HG03060 (cell line): ENCODE results near the gene HOXA9.

Experiments
- ATAC-seq: cut with Tn5 transposase; IDR thresholded peaks from one replicate; pipeline ENCODE4 v1.9.1; 2021; ENCODE audit warnings: low read depth, moderate number of reproducible peaks; ENCODE audit not compliant: unreplicated experiment

HOXA9 gene

DNA sequence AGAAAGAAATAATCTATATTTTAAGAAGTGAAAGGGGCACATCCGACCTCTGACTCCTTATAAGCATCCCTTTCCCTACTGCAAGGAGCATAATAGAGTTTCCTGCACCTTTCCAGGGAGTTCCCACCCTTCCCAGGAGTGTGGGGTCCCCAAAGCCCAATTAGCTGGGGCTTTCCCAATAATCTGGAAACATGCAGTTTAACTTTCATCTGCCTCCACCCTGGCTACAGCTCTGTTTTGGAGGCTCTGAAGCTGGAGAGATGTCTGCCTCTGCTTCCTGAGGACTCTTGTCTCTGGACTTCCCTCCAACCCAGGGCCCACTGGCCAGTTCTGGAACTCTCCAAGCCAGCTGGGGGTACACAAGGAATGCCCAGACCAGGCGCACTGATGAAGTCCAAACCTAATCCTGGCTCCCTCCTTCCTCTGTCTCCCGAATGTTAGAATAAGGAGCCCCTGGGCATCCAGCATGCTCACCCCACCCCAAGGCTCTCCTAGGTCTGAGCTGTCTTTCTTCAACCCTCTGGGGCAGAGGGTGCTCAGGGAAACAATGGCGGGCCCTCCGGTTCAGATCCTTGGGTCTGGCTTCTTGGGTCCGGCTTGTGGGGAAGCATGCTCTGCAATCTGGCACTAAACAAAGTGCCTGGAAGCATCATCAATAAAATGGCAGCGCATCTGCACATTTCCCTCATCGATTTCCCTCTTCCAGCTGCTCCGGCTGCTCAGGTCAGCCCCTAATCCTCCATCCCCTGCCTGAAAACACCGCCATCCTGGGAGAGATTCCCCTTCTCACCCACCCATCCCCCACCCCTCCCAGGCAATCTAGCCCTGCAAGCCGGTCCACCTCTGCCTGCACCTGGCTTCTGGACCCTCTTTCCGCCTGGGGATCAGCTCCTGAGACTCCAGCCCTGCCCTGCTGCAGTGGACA lies 48.1 kb downstream of the HOXA9 start:
- no peak for ATAC-seq

GRCh38 chr7:27116031-27116961 lies 49.0 kb downstream of the HOXA9 start:
- ATAC-seq, result no peak

DNA sequence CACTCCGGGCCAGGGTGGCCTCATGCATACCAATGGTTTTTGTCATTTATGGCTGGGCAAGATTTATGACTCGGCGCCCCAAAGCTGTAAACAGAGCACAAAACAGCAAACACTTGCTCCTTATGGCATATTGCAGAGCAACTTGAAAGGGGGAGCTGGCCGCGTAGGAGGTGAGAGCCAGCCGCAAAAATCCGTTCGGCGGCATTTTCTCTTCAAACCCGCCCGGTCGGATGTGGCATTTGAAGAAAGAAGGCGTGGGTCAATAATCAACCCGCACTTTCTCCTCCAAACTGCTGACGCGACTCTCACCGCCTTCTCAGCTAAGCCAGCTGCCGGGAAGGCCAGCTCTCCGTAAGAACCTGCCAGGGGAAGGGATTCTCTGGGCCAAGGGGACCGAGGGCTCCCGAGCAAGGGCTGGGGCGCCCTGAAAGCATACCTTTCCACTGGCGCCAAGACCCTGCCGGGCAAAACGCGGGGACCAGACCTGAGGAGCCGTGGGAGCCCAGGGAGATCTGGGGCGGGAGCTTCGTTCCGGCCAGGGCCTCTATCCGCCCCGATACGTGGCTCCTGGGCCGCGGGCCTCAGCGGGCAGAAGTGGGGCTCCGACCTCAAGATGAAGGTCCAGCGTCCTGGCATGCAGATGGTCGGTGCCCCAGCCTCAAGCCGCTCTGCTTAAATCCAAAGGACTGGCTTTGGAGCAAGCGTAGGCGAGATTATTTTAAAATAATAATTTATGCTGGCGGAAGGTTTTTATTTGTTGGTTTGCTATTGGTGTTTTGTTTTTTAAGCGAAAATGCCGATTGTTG lies 49.9 kb downstream of the HOXA9 start:
- ATAC-seq, result no peak

- no peak for ATAC-seq
Measured at GRCh38 chr7:27114881-27115220, 50.5 kb downstream of the HOXA9 start.

GRCh38 chr7:27113991-27114769 lies 51.2 kb downstream of the HOXA9 start:
- no peak for ATAC-seq

DNA sequence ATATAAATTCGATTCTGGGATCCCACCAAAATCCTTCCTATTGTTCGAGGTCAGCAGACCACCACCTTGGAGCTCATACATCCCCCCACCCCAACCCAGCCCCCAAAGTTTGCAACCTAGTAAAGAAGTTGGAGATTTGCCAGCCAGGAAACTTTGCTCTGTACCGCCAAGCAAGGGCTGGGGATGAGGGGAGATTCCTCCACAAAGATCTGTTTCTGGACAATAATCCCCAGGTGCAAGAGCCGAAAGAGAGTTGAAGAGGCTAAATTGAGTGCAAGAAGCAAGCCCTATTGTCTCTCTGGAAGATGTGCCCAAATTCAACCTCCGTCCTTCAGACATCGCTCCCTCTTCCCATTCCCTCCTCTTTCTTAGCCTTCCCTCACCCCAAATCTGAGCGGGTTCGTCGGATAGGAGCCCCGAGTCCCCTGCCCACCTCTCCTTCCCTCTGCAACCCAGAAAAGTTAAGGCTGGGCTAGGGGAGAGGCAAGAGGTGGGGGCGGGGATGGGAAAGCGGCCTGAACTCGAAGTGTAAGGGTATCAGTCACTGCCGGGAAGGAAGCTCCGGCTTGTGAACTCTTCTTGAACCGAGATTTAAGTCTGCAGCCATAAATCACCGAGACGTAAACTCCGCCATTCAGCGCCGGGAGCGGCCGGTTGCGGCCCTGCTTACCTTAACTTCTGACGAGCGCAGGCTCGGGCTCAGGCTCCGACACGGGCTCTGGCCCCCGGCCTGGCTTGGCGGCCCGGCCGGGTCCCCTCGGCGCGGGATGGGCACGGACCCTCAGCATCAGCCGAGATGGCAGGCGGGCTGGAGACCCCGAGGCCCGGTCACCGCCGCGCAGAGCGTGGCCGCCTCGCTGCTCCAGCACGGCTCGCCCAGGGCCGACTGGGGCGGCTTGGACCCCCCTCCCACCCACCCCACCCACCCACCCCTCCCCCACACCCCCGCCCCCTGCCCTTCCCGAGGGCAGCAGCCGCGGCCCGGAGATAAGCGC lies 52.1 kb downstream of the HOXA9 start:
- ATAC-seq, result no peak
